Glutamatergic neuron (in vitro differentiated cells): ENCODE data around the gene GAPDH. TPM values are rescaled to one million over a fixed set of nuclear protein-coding genes. Genes with fewer than 3 reads are reported as not detected.
"Not testable (repeated sequence)": the region's sequence is repeated elsewhere in the genome, so short reads cannot be mapped to it uniquely, and the experiment has no call there.

Source experiments
- DNase-seq: peaks from one replicate; pipeline ENCODE4 v3.0.0; 2022
- H3K27ac Mint-ChIP-seq: one replicate; pipeline ENCODE4 v1.8.0; 2020; ENCODE audit warnings: mild to moderate bottlenecking, mixed read lengths, inconsistent platforms; ENCODE audit not compliant: unreplicated experiment
- H3K27me3 Mint-ChIP-seq: one replicate; pipeline ENCODE4 v1.8.0; 2020; ENCODE audit warnings: mild to moderate bottlenecking, moderate library complexity, mixed read lengths, inconsistent platforms; ENCODE audit not compliant: unreplicated experiment
- H3K36me3 Mint-ChIP-seq: one replicate; pipeline ENCODE4 v1.8.0; 2020; ENCODE audit warnings: mild to moderate bottlenecking, mixed read lengths, inconsistent platforms; ENCODE audit not compliant: unreplicated experiment
- H3K4me1 Mint-ChIP-seq: one replicate; pipeline ENCODE4 v1.8.0; 2020; ENCODE audit warnings: mild to moderate bottlenecking, low read depth, mixed read lengths, inconsistent platforms; ENCODE audit not compliant: unreplicated experiment
- H3K4me3 Mint-ChIP-seq: one replicate; pipeline ENCODE4 v1.8.0; 2020; ENCODE audit warnings: mild to moderate bottlenecking, mixed read lengths, inconsistent platforms; ENCODE audit not compliant: unreplicated experiment
- H3K9me3 Mint-ChIP-seq: one replicate; pipeline ENCODE4 v1.8.0; 2020; ENCODE audit warnings: mild to moderate bottlenecking, moderate library complexity, mixed read lengths, inconsistent platforms; ENCODE audit not compliant: unreplicated experiment
- total RNA-seq: library from RNA; stranded (reverse); fragmentation: NEBNext Ultra II Directional; extraction: Animal tissue kit (Norgen Biotek cat#: 25700); gene quantifications from one replicate; pipeline ENCODE4 v1.2.1, GENCODE V29; 2021; ENCODE audit not compliant: unreplicated experiment
- TF ChIP-seq, protein P1 (sequence below): fragments of 200-600 bp; sonication (generic); IDR thresholded peaks from one replicate; pipeline ENCODE4 v1.5.0; 2021; ENCODE audit not compliant: partially characterized antibody, unreplicated experiment

Gene GAPDH
- total RNA-seq, 1 donor from 2014 or later: 2,124 TPM

DNA sequence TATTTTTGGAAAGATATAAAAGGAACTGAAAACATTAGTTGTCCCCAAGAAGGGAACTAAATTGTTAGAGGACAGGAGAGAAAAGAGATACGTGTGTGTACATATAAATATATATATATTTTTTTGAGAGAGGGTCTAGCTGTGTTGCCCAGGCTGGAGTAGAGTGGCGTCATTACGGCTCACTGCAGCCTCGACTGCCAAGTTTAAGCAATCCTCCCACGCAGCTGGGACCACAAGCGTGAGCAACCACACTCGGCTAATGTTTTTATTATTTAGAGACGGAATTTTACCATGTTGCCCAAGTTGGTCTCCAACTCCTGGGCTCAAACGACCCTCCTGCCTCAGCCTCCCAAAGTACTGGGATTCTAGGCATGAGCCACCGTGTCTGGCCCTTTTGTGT is 50.0 kb downstream of the GAPDH start:
- no peaks in the 10 kb centered on the region for H3K4me1 Mint-ChIP-seq
- no peak for DNase-seq
- no peak overlapping the region for H3K27ac Mint-ChIP-seq
- peaks cover 8% of the 10 kb centered on the region for H3K27me3 Mint-ChIP-seq
- no peak overlapping the region for H3K4me3 Mint-ChIP-seq
- no peaks in the 10 kb centered on the region for H3K36me3 Mint-ChIP-seq
- H3K9me3 Mint-ChIP-seq: peaks cover 2% of the 10 kb centered on the region
- TF ChIP-seq, protein P1, sequence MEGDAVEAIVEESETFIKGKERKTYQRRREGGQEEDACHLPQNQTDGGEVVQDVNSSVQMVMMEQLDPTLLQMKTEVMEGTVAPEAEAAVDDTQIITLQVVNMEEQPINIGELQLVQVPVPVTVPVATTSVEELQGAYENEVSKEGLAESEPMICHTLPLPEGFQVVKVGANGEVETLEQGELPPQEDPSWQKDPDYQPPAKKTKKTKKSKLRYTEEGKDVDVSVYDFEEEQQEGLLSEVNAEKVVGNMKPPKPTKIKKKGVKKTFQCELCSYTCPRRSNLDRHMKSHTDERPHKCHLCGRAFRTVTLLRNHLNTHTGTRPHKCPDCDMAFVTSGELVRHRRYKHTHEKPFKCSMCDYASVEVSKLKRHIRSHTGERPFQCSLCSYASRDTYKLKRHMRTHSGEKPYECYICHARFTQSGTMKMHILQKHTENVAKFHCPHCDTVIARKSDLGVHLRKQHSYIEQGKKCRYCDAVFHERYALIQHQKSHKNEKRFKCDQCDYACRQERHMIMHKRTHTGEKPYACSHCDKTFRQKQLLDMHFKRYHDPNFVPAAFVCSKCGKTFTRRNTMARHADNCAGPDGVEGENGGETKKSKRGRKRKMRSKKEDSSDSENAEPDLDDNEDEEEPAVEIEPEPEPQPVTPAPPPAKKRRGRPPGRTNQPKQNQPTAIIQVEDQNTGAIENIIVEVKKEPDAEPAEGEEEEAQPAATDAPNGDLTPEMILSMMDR: no peak

DNA sequence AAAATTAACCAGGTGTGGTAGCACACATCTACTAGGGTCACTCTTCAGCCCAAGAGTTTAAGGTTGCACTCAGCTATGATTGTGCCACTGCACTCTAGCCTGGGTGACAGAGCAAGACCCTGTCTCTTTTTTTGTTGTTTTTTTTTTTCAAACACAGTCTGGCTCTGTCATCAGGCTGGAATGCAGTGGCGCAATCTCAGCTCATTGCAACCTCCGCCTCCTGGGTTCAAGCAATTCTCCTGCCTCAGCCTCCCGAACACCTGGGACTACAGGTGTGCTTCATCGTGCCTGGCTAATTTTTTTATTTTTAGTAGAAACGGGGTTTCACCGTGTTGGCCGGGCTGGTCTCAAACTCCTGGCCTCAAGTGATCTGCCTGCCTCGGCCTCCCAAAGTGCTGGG is 52.3 kb downstream of the GAPDH start:
- H3K4me1 Mint-ChIP-seq, H3K9me3 Mint-ChIP-seq, H3K36me3 Mint-ChIP-seq, H3K4me3 Mint-ChIP-seq, H3K27ac Mint-ChIP-seq, H3K27me3 Mint-ChIP-seq, DNase-seq: not testable (repeated sequence)

Other genes with a start within 250 kb of the GAPDH start
- gene PLEKHG6, start 223.8 kb upstream of the GAPDH start, total RNA-seq: not detected
- 7.4 TPM for gene TNFRSF1A, start 192.4 kb upstream of the GAPDH start, total RNA-seq
- 0.74 TPM for gene SCNN1A, start 159.0 kb upstream of the GAPDH start, total RNA-seq
- gene LTBR, start 150.4 kb upstream of the GAPDH start, total RNA-seq: not detected
- gene CD27, start 89.6 kb upstream of the GAPDH start, total RNA-seq: not detected
- gene TAPBPL, start 82.5 kb upstream of the GAPDH start, total RNA-seq: 0.96 TPM
- gene VAMP1, start 63.8 kb upstream of the GAPDH start, total RNA-seq: 14.0 TPM
- gene MRPL51, start 41.3 kb upstream of the GAPDH start, total RNA-seq: 138 TPM
- 29.3 TPM for gene NCAPD2, start 40.4 kb upstream of the GAPDH start, total RNA-seq
- gene IFFO1, start 21.5 kb downstream of the GAPDH start, total RNA-seq: 50.3 TPM
- gene NOP2, start 33.8 kb downstream of the GAPDH start, total RNA-seq: 53.5 TPM
- 957 TPM for gene CHD4, start 72.9 kb downstream of the GAPDH start, total RNA-seq
- gene LPAR5, start 101.4 kb downstream of the GAPDH start, total RNA-seq: not detected
- 2.5 TPM for gene ACRBP, start 112.9 kb downstream of the GAPDH start, total RNA-seq
- 76.9 TPM for gene ING4, start 128.6 kb downstream of the GAPDH start, total RNA-seq
- gene ZNF384, start 154.9 kb downstream of the GAPDH start, total RNA-seq: 83.2 TPM
- gene PIANP, start 166.3 kb downstream of the GAPDH start, total RNA-seq: 48.8 TPM
- 25.9 TPM for gene COPS7A, start 189.5 kb downstream of the GAPDH start, total RNA-seq
- 228 TPM for gene MLF2, start 218.6 kb downstream of the GAPDH start, total RNA-seq
- 966 TPM for gene PTMS, start 231.8 kb downstream of the GAPDH start, total RNA-seq
- 7.3 TPM for gene LAG3, start 238.0 kb downstream of the GAPDH start, total RNA-seq